Cardiac ventricle fibroblast (primary cell): ENCODE results near the gene TBC1D26. TPM values are rescaled to one million over a fixed set of nuclear protein-coding genes. Genes with fewer than 3 reads are reported as not detected.

Source experiments
- total RNA-seq: library from RNA; depleted of rRNA; stranded (reverse); fragments of >200 nt; gene quantifications from 2 replicates; pipeline ENCODE4 v1.2.3, GENCODE V29; 2015

Gene TBC1D26
- total RNA-seq, result not detected in 2 replicates

DNA sequence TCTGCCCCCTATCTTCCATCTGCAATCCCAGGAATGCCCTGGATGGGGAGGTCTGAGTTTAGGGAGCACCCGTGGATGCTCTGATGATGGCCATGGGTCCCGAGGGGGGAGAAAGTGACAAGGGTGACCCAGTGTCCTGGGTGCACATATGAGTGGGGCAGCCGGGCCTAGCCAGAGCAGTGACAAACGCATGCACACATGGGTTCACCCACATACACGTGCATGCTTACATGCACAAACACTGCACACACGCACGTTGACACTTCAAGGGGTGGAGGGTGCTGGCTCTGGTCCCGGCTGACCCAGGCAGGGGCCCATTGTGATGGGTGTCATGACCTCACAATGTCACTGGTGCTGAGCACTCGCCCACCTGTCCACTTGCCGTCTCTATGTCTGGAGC lies at the start of gene TBC1D26:
TBC1D26 (plus strand) TSS at position 384 of the 400 bp plus-strand sequence. CDS start 3,066 bp downstream, outside the sequence.

DNA sequence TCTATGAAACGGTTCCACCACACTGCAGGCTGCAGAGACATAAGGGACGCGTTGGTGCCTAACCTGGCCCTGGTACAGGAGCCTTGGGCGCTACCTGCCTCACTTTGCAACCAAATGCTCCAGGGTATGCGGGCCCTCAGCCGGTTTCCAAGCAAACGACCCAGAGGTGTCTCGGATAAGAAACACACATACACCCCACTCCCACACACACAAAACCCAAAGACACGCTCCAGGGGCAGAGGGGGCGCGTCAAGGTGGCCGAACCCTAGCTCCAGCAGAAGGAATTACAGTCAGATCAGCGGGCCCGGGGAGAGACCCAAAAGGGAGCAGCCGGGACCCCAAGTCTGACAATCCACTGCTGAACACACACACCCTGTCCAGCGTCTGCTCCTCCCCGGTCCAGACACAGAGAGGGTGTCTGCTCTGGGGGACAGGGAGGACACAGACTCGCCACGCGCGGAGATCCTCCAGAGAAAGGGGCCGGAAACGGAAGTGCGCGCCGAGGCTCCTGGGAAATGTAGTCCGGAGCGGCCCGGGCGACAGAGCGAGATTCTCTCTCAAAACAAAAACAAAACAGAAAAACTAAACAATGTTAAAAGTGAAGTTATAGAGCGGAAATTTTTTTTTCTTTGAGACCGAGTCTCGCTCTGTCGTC lies 48.1 kb upstream of the TBC1D26 start, which contains the start of gene TRIM16:
TRIM16 (minus strand) TSS at position 488 of the 655 bp plus-strand sequence. CDS start 32,702 bp downstream, outside the sequence.

DNA sequence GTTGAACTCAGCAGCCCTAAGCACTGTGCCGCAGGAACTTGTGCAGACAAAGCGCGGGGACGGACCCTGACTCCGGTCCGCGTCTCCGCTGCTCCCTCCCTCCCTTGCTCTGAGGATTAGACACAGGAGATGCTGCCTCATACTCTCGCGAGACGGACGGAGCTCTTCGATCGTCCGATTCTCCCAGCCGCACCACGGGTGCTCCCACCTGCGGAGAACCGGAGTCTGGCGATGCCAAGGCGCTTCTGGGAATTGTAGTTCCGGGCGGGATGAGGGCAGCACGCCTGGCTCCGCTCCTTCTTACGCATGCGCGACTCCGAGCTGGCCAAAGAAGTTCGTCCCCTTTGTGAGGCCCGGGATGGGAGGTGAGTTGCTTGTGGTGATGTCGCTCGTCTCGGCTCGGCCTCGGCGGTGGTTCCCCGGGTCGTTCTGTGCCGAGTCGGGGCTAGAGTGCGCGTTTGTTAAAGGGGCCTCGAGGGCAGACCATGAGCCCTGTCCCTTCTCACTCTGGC lies 32.6 kb upstream of the TBC1D26 start, which contains the start of gene ZNF286A:
ZNF286A (plus strand) TSS at position 340 of the 512 bp plus-strand sequence. CDS start 578 bp downstream, outside the sequence.

Other genes with a start within 250 kb of the TBC1D26 start
- gene TVP23C, start 168.8 kb upstream of the TBC1D26 start, total RNA-seq, result 3.7 and 4.8 TPM in 2 replicates
- 0.37 TPM in 1 of 2 replicates, not detected in the other for gene FBXW10B, start 112.6 kb upstream of the TBC1D26 start, total RNA-seq
- gene TRIM16, start 48.0 kb upstream of the TBC1D26 start, total RNA-seq, result 27.2 and 31.4 TPM in 2 replicates
- gene ZNF286A, start 32.5 kb upstream of the TBC1D26 start, total RNA-seq, result 18.5 and 51.4 TPM in 2 replicates
- 37.8 and 39.8 TPM in 2 replicates for gene ADORA2B, start 212.8 kb downstream of the TBC1D26 start, total RNA-seq